HL-60 (cell line): ENCODE data around the gene POLR2J3.
"Not testable (repeated sequence)": the region's sequence is repeated elsewhere in the genome, so short reads cannot be mapped to it uniquely, and the experiment has no call there.

Source experiments
- CTCF ChIP-seq: IDR thresholded peaks from one replicate; pipeline ENCODE4 v1.5.1; 2011; ENCODE audit warnings: low read length, control low read depth, inconsistent platforms; ENCODE audit not compliant: insufficient read depth
- GABPA ChIP-seq: IDR thresholded peaks from 2 replicates; pipeline ENCODE4 v1.6.1; 2012; ENCODE audit warnings: low read depth

GRCh38 chr7:102520797-102521196, 51.6 kb downstream of the POLR2J3 start:
- not testable (repeated sequence) for TF ChIP-seq CTCF, GABPA
